Measurements from ENCODE around the gene NSRP1.

The NSRP1 gene

GRCh38 chr17:30160419-30161172 is 44.0 kb downstream of the NSRP1 start:
- H3K4me3 ChIP-seq (ENCODE audit: low read depth, low read length), result no peak overlapping the region
- TF ChIP-seq CTCF (IDR thresholded peaks at IDR 0.05; ENCODE audit: control insufficient read depth, extremely low read depth, insufficient read depth), result no peak
- DNase-seq (ENCODE audit: low read depth), result no peak

GRCh38 chr17:30161601-30162000 is 45.0 kb downstream of the NSRP1 start:
- TF ChIP-seq CTCF (IDR thresholded peaks at IDR 0.05; ENCODE audit: control insufficient read depth, extremely low read depth, insufficient read depth), result no peak
- no peak overlapping the region for H3K4me3 ChIP-seq (ENCODE audit: low read depth, low read length)
- no peak for DNase-seq (ENCODE audit: low read depth)

DNA sequence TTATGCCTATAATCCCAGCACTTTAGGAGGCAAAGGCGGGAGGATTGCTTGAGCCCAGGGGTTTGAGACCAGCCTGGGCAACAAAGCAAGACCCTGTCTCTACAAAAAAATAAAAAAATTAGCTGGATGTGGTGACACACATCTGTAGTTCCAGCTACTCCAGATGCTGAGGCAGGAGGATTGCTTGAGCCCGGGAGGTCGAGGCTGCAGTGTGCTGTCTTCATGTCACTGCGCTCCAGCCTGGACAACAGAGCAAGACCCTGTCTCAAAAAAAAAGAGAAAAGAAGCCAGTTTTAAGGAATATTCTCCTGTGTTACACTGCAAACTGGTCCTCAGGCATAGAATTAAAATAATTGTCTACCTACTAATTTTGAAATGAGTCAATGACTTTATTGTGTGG is 47.9 kb downstream of the NSRP1 start:
- no peak for DNase-seq (ENCODE audit: low read depth)
- no peak overlapping the region for H3K4me3 ChIP-seq (ENCODE audit: low read depth, low read length)
- no peak for TF ChIP-seq CTCF (IDR thresholded peaks at IDR 0.05; ENCODE audit: control insufficient read depth, extremely low read depth, insufficient read depth)

- TF ChIP-seq CTCF (IDR thresholded peaks at IDR 0.05; ENCODE audit: control insufficient read depth, extremely low read depth, insufficient read depth), result no peak
- H3K4me3 ChIP-seq (ENCODE audit: low read depth, low read length), result no peak overlapping the region
- no peak for DNase-seq (ENCODE audit: low read depth)
These were observed 48.5 kb downstream of the NSRP1 start for GRCh38 chr17:30165147-30165546.

DNA sequence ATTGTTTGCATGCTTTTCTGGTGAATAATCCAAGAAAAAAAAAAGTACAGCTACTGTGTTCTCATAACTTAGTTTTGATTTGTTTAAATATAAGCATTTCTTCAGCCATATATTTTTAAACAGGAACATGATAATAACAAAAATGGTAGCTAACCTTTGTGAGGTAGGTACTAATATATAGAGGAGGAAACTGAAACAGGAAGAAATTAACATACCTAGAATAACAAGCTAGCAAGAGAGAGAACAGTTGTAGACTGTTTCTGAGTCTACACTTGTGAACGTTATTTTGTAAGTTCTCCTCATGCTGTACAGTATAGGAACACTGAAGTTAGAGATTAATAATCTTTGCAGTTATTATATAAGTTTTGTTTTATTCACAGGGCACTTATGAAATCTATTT is 49.3 kb downstream of the NSRP1 start:
- H3K4me3 ChIP-seq (ENCODE audit: low read depth, low read length), result no peak overlapping the region
- no peak for TF ChIP-seq CTCF (IDR thresholded peaks at IDR 0.05; ENCODE audit: control insufficient read depth, extremely low read depth, insufficient read depth)
- DNase-seq (ENCODE audit: low read depth), result no peak

- TF ChIP-seq CTCF (IDR thresholded peaks at IDR 0.05; ENCODE audit: control insufficient read depth, extremely low read depth, insufficient read depth), result no peak
- no peak for DNase-seq (ENCODE audit: low read depth)
- H3K4me3 ChIP-seq (ENCODE audit: low read depth, low read length), result no peak overlapping the region
These were observed 53.9 kb downstream of the NSRP1 start for GRCh38 chr17:30170415-30170987.

DNA sequence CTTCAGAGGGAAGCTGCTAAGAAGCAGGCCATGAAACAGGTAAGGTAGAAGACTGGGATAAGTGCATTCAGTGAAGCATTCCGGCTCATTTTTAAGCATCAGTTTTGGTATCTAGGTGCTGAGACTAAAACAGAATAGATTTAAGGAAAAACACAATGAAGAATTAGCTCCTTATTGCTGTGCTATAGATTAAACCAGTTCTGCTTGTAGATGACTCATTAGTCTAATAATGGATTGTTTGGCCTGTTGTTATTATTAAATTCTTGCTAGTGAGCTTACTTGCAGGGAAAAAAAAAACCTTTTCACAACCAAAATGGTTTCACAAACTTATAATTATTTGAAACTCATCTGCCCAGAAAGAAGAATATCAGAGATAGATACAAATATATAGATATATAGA is 55.9 kb downstream of the NSRP1 start:
- TF ChIP-seq CTCF (IDR thresholded peaks at IDR 0.05; ENCODE audit: control insufficient read depth, extremely low read depth, insufficient read depth), result no peak
- DNase-seq (ENCODE audit: low read depth), result no peak
- no peak overlapping the region for H3K4me3 ChIP-seq (ENCODE audit: low read depth, low read length)
